ENCODE results near the gene RCL1. TPM values are rescaled to one million over a fixed set of nuclear protein-coding genes. Genes with fewer than 3 reads are reported as not detected.
"Not testable (repeated sequence)": the region's sequence is repeated elsewhere in the genome, so short reads cannot be mapped to it uniquely, and the experiment has no call there.

The RCL1 gene
- total RNA-seq (18.8 TPM), polyA plus RNA-seq (18.0 TPM)

GRCh38 chr9:4792572-4793458 is at the start of gene RCL1:
TSS of gene RCL1 (plus strand) at chr9:4792944. CDS start at chr9:4793092, 148 bp downstream.
- peak within 1 kb of the TSS; percentile 58 for H3K27ac ChIP-seq (ENCODE audit: low read depth)
- H3K4me3 ChIP-seq (ENCODE audit: low read depth, low read length): peak within 1 kb of the TSS; percentile 60
- no peaks in the 10 kb centered on the region for H3K36me3 ChIP-seq (ENCODE audit: insufficient read depth)
- WGBS: under 1% methylated on average over 106 of the region's 106 CpGs
- peaks cover 1% of the 10 kb centered on the region for H3K4me1 ChIP-seq (ENCODE audit: insufficient read depth)
- peak; percentile 77 for DNase-seq (ENCODE audit: extremely low spot score)

GRCh38 chr9:4743131-4743875 is 49.4 kb upstream of the RCL1 start:
- Histone ChIP-seq H3K27ac (ENCODE audit: low read depth) (peak overlapping the region; percentile 18), H3K4me1 (ENCODE audit: insufficient read depth) (peaks cover 4% of the 10 kb centered on the region), H3K4me3 (ENCODE audit: low read depth, low read length) (no peak overlapping the region), H3K36me3 (ENCODE audit: insufficient read depth) (no peaks in the 10 kb centered on the region)
- DNase-seq (ENCODE audit: extremely low spot score): no peak
- WGBS: 72% methylated on average over 5 of the region's 5 CpGs

GRCh38 chr9:4746278-4747030 is 46.3 kb upstream of the RCL1 start:
- 86% methylated on average over 2 of the region's 2 CpGs for WGBS

GRCh38 chr9:4748612-4749011 is 44.1 kb upstream of the RCL1 start:
- no peak for DNase-seq (ENCODE audit: extremely low spot score)
- Histone ChIP-seq H3K4me3 (ENCODE audit: low read depth, low read length) (no peak overlapping the region), H3K27ac (ENCODE audit: low read depth) (no peak overlapping the region), H3K4me1 (ENCODE audit: insufficient read depth) (no peaks in the 10 kb centered on the region), H3K36me3 (ENCODE audit: insufficient read depth) (no peaks in the 10 kb centered on the region)
- WGBS: 91% methylated on average over 5 of the region's 5 CpGs

More at GRCh38 chr9:4746278-4747030, 46.3 kb upstream of the RCL1 start:
- DNase-seq (ENCODE audit: extremely low spot score): no peak
- Histone ChIP-seq H3K4me1 (ENCODE audit: insufficient read depth) (no peaks in the 10 kb centered on the region), H3K36me3 (ENCODE audit: insufficient read depth) (no peaks in the 10 kb centered on the region), H3K27ac (ENCODE audit: low read depth) (no peak overlapping the region), H3K4me3 (ENCODE audit: low read depth, low read length) (no peak overlapping the region)

GRCh38 chr9:4750023-4750673 is 42.6 kb upstream of the RCL1 start:
- WGBS: 35% methylated on average over 8 of the region's 8 CpGs
- no peak for DNase-seq (ENCODE audit: extremely low spot score)
- Histone ChIP-seq H3K4me1 (ENCODE audit: insufficient read depth) (no peaks in the 10 kb centered on the region), H3K36me3 (ENCODE audit: insufficient read depth) (no peaks in the 10 kb centered on the region), H3K27ac (ENCODE audit: low read depth) (no peak overlapping the region), H3K4me3 (ENCODE audit: low read depth, low read length) (no peak overlapping the region)

GRCh38 chr9:4754530-4754929 is 38.2 kb upstream of the RCL1 start:
- not testable (repeated sequence) for H3K4me3 ChIP-seq (ENCODE audit: low read depth, low read length); DNase-seq (ENCODE audit: extremely low spot score); H3K4me1 ChIP-seq (ENCODE audit: insufficient read depth); H3K36me3 ChIP-seq (ENCODE audit: insufficient read depth); H3K27ac ChIP-seq (ENCODE audit: low read depth)

- DNase-seq (ENCODE audit: extremely low spot score): no peak
- Histone ChIP-seq H3K4me1 (ENCODE audit: insufficient read depth) (no peaks in the 10 kb centered on the region), H3K4me3 (ENCODE audit: low read depth, low read length) (no peak overlapping the region), H3K27ac (ENCODE audit: low read depth) (no peak overlapping the region), H3K36me3 (ENCODE audit: insufficient read depth) (no peaks in the 10 kb centered on the region)
- WGBS: 65% methylated on average over 5 of the region's 5 CpGs
Observed at GRCh38 chr9:4755026-4755609, 37.6 kb upstream of the RCL1 start.

GRCh38 chr9:4756420-4756819 is 36.3 kb upstream of the RCL1 start:
- Histone ChIP-seq H3K36me3 (ENCODE audit: insufficient read depth) (no peaks in the 10 kb centered on the region), H3K4me1 (ENCODE audit: insufficient read depth) (no peaks in the 10 kb centered on the region), H3K27ac (ENCODE audit: low read depth) (no peak overlapping the region), H3K4me3 (ENCODE audit: low read depth, low read length) (no peak overlapping the region)
- no peak for DNase-seq (ENCODE audit: extremely low spot score)
- WGBS: 67% methylated on average over 4 of the region's 4 CpGs

- Histone ChIP-seq H3K4me1 (ENCODE audit: insufficient read depth) (no peaks in the 10 kb centered on the region), H3K27ac (ENCODE audit: low read depth) (no peak overlapping the region), H3K4me3 (ENCODE audit: low read depth, low read length) (no peak overlapping the region), H3K36me3 (ENCODE audit: insufficient read depth) (no peaks in the 10 kb centered on the region)
- 77% methylated on average over 3 of the region's 3 CpGs for WGBS
- DNase-seq (ENCODE audit: extremely low spot score): no peak
Observed at GRCh38 chr9:4760122-4760521, 32.6 kb upstream of the RCL1 start.

GRCh38 chr9:4762108-4762885 is 30.4 kb upstream of the RCL1 start:
- H3K36me3 ChIP-seq (ENCODE audit: insufficient read depth): no peaks in the 10 kb centered on the region
- 29% methylated on average over 22 of the region's 22 CpGs for WGBS
- H3K4me1 ChIP-seq (ENCODE audit: insufficient read depth): no peaks in the 10 kb centered on the region
- H3K4me3 ChIP-seq (ENCODE audit: low read depth, low read length): no peak overlapping the region
- H3K27ac ChIP-seq (ENCODE audit: low read depth): no peak overlapping the region
- peak; percentile 54 for DNase-seq (ENCODE audit: extremely low spot score)

GRCh38 chr9:4762886-4763541 is 29.7 kb upstream of the RCL1 start:
- no peak for DNase-seq (ENCODE audit: extremely low spot score)
- Histone ChIP-seq H3K36me3 (ENCODE audit: insufficient read depth) (no peaks in the 10 kb centered on the region), H3K4me1 (ENCODE audit: insufficient read depth) (no peaks in the 10 kb centered on the region), H3K27ac (ENCODE audit: low read depth) (no peak overlapping the region), H3K4me3 (ENCODE audit: low read depth, low read length) (no peak overlapping the region)
- 40% methylated on average over 14 of the region's 14 CpGs for WGBS

- H3K36me3 ChIP-seq (ENCODE audit: insufficient read depth): no peaks in the 10 kb centered on the region
- H3K4me3 ChIP-seq (ENCODE audit: low read depth, low read length): no peak overlapping the region
- no peaks in the 10 kb centered on the region for H3K4me1 ChIP-seq (ENCODE audit: insufficient read depth)
- 79% methylated on average over 3 of the region's 3 CpGs for WGBS
- H3K27ac ChIP-seq (ENCODE audit: low read depth): no peak overlapping the region
- DNase-seq (ENCODE audit: extremely low spot score): no peak
Observed at GRCh38 chr9:4764033-4764432, 28.7 kb upstream of the RCL1 start.
